ENCODE measurements around the gene SNX25.
A peak's percentile ranks its signal among the peaks of the same experiment; 100 is the strongest.

Gene SNX25

DNA sequence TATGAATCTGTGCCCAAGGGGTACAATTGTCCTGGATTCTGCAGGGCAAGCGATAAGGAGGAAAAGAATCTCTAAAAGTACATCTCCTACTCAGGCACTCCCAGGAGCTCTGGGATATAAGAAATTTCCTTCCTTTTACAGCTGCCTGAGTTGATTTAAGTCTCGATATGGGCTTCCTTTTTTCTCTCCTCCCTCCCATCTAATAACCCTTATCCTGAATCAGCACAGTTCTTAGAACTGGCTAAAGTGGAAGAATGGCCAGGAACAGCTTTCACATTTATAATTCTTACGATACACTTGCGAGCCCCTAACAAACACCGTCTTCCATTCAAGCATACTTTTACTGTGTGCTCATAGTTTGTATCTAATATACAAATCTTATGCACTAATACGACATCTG, 165.2 kb downstream of the SNX25 start:
- no peak for DNase-seq (ENCODE audit: low read depth, low spot score)

DNA sequence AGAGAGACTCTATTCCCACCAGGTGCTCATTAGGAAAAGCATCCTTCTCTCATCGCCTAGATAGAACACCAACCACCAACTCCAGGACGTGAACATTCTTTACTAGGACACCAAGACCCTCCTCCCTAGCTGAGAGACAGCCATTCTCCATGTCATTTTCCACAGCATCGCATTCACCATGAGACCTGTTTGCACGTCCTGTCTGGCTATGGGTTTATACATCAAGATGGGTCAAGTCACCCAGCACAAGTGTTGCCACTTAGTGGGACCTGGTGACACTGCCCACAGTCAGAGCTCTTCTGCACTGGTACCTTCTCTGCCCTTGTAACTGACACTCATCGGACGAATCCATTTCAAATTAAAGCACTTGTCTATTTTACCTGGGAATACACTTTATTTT, 168.9 kb downstream of the SNX25 start:
- DNase-seq (ENCODE audit: low read depth, low spot score): no peak

DNA sequence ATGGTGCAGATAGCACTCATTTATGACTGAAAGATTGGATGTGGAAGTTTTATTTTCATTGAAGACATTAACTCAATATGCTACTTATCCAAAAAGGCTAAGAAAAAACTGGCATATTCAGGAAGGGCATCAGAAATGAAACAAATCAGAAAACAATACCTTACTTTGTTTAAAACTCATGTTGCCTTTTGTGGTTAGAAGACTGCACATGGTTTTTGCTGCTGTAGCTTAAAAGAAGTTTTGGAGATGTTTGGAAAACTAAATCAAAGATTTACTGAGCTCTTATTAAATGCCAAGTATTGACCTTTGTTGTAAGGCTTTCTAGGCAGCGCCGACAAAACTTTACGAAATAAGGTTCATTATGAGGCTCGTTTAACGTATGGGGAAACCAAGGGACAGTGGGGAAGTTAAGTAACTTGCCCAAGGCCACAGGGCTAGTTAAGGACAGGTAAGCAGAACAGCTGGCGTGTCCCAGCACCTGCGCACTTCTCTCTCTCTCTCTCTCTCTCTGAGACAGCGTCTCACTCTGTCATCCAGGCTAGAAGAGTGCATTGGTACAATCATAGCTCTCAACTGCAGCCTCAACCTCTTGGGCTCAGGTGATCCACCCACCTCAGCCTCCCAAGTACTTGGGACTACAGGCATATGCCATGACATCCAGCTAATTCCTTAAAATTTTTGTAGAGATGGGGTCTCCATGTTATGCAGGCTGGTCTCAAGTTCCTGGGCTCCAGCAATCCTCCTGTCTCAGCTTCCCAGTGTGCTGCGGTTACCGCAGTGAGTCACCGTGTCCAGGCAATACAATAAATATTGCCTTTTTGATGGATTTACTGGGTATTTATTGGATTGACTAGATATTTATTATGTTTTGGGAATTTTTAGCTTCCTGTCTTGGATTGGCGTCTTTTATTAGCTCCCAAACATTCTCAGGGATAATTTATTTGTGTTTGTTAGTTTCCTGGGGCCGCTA, 170.2 kb downstream of the SNX25 start:
- no peak for DNase-seq (ENCODE audit: low read depth, low spot score)

DNA sequence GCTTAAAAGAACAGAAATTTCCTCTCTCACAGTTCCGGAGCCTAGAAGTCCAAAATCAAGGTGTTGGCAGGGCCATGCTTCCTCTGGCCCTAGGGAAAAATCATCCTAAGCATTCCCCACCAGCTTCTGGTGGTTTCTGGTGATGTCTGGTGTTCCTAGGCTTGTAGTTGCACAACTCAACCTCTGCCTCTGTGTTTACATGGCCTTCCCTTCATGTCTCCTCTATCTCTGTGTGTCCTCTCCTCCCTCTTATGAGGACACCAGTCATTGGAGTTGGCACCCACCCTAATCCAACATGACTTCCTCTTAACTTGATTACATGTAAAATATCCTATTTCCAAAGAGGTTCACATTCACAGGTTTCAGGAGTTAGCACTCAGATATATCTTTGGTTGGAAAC, 170.9 kb downstream of the SNX25 start:
- no peak for DNase-seq (ENCODE audit: low read depth, low spot score)

DNA sequence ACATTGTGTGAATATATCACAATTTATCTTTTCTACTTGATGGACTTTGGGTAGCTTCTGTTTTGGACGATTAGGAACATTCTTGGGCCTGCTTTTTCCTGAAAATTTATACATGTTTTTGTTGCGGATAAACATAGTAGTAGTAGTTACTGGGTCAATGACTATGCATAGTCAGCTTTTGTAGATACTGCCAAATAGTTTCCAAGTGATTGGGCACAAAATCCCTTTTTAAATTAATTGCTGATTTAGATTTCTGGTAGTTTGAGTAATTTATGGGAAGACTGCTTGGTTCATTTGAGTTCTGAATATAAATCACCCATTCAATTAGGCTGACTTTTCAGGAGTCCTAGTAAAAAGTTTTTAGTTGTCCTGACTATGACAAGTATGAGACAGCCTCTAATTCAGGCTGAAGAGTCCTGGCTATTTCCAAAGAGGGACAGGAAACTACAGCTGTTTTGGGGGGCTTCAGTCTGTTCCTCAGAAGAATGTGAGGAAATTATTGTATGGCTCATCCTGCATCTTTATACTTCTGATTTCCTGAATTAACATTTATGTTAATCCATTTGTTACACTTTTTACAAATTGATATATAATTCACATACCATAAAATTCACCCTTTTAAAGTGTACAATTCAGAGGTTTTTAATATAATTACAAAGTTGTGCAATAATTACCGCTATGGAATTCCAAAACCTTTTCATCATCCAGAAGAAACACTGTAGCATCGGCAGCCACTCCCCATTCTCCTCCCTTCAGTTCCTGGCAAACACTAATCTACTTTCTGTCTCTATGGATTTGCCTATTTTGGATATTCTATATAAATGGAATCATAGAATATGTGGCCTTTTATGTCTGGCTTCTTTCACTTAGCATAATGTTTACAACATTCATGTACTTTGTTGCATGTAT, 172.1 kb downstream of the SNX25 start:
- no peak for DNase-seq (ENCODE audit: low read depth, low spot score)

DNA sequence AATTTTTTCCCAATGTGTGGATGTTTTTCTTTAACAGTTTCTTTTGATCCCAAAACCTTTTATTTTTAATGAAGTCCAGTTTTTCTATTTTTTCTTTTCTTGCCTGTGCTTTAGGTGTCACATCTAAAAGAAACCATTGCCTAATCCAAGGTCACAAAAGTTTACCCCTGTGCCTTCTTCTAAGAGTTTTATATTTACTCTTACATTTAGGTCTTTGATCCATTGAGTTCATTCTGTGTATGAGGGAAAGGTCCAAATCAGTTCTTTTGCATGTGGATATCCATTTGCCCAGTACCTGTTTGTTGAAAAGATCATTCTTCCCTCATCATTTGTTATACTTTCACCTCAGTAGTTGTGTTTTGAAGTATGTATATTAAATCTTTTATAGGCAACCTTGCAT, 173.4 kb downstream of the SNX25 start:
- no peak for DNase-seq (ENCODE audit: low read depth, low spot score)

DNA sequence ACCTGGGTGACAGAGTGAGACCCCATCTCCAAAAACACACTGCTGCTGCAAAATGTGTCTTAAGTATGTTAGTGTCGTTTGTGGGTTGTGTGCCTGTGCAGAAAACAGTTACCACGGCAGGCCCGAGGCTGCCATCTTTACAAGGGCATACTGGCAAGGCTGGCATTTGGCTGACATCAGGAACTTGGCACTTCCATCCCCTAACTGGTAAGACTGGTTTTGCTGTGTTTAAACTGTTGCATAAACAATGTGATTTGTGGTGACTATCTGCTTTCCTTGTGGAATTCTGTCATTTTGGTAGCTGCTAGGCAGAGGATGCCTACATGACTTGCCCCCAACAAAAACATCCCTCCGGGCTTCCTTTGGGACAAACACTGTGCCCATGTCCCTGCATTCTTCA, 174.1 kb downstream of the SNX25 start:
- no peak for DNase-seq (ENCODE audit: low read depth, low spot score)

DNA sequence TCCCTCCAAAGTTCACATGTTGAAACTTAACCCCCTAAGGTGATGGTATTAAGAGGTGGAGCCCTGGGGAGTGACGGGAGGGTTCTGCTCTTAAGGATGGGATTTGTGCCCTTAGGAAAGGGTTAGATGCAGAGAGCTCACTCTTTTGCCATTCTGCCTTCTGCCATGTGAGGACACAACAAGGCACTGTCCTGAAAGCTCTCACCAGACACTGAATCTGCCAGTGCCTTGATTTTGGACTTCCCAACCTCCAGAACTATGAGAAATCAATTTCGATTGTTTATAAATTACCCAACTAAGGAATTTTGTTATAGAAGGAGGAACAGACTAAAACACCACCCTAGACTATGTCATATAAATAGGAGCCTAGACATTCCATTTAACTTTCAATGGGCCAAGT, 174.7 kb downstream of the SNX25 start:
- no peak for DNase-seq (ENCODE audit: low read depth, low spot score)

DNA sequence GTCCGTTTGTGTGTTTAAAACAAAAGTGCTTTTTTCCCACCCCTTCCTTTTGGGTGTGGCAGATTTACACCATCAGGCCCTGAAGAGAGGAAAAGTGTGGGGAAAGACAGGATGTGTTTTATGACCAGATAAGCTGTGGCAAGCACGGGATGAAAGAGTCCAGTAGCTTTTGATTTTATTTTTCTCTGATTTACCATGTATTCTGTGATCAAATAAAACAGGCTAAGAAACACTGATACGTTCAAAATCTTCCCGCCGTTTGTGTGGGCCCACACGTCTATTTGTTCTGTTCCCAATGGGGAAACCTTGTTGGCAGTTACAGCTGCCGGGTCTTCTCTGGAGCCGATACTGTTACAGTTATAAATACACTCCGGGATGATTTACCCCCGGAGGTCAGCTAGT, 175.5 kb downstream of the SNX25 start:
- DNase-seq (ENCODE audit: low read depth, low spot score): no peak

DNA sequence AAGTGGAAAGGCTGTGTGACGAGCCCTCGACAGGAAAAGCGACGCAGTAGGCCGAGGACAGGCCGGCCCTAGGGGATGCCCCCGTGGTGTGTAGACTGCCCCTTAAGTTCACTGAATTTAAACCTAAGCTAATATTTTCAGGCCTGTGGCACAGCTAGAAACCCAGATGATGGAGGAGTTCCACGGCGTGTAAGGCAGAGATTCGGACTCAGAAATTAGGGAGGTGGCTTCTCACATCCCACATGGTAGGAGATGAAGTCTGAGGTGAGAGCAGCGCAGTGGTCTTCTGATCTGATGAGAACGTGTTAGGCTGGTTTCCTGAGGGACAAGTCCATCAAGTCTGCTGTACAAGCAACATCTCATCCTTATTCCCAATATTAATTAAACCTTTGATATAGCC, 178.6 kb downstream of the SNX25 start:
- no peak for DNase-seq (ENCODE audit: low read depth, low spot score)

DNA sequence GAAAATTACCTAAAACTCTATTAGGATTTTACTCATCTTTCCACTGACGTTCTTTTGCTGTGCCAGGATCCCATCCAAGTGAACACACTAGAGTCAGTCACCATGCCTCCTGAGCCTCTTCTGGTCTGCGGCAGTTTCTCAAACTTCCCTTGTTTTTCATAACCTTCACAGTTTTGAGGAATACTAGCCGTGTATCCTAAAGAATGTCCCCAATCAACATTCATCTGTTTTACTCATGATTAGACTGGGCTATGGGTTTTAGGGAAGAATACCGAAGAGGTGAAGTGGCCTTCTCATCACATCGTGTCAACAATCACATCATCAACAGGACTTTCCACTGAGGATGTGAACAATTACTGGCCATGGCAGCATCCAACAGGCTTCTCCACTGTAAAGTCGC, 181.5 kb downstream of the SNX25 start:
- no peak for DNase-seq (ENCODE audit: low read depth, low spot score)

DNA sequence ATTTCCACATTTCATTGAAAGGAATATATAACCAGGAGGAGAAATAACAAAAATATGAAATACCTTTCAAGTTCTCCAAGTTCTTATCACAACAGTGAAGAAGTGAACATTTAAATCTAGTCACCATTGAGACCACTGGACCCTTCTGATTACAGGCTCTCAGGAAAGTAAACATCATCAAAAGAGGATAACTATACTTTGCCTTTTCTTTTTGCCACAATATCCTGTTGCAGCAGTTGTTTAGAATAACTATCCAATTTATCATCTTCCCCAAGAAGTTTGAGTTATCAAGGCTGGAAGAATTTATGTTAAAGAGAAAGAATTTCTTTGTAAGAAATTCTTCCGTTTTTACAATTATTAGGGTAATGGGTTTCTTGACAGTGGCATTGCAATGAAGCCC, 182.8 kb downstream of the SNX25 start:
- no peak for DNase-seq (ENCODE audit: low read depth, low spot score)

DNA sequence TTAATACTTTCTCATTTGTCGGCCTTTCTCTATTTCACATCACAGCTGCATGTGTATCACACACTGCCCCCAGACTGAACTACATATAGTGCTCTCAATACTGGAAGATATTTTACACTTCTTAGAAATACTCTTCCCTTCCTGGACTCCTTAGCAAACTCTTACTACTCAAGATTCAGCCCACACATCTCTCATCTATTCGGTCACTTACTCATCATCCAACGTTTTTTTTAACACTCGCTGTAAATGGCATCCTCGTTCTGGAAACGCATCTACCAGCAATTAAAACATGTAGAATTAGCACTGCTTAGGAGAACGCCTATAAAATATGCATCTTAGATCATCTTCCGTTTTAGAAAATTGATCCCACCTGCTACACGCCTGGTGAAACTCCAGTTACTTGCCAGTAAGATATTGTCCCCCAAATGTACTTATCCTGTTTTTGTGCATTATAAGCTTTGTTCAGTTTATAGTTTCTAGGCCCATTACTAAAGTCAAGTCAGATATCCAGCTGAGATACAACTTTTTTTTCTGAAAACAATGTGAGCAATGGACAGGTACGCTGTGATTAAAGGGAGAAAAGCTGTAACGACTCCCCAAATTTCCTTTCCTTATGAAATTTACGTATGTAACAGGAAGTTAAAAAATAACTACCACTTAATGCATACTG, 185.3 kb downstream of the SNX25 start:
- no peak for DNase-seq (ENCODE audit: low read depth, low spot score)

DNA sequence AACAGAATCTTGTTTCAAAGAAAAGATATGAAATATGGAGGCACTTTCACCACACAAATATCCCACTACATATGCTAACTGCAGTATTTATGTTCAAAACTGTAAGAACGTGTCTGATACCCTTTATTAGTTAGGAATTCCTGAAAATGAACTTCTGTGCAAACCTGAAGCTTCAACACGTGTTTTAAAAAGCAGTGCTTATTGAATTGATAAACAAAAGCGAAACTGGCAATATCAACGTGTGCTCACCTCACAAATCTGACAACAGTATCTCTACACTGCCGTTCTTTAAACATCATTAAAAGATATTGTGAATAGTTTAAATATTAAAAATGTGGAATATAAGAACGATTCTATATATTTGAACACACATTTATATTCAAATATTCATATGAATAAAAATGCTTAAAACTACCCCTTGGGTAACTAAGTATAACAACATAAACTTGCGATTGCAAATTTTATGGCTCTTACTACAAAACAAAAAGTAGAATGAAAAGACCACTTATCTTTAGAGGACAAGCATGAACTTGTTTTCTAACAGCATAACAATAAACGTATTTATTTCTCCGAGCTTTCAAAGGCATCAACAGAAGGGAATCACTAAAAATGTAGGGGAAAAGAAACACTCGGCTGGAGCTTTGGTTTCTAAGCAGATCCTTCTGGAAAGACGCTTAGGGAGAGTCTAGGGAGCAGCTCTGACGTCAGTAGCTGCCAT, 186.0 kb downstream of the SNX25 start, which contains the start of gene LRP2BP:
TSS of gene LRP2BP (minus strand) at position 687 of the 718 bp plus-strand sequence. CDS start 17,738 bp downstream, outside the sequence.
- DNase-seq (ENCODE audit: low read depth, low spot score): no peak

DNA sequence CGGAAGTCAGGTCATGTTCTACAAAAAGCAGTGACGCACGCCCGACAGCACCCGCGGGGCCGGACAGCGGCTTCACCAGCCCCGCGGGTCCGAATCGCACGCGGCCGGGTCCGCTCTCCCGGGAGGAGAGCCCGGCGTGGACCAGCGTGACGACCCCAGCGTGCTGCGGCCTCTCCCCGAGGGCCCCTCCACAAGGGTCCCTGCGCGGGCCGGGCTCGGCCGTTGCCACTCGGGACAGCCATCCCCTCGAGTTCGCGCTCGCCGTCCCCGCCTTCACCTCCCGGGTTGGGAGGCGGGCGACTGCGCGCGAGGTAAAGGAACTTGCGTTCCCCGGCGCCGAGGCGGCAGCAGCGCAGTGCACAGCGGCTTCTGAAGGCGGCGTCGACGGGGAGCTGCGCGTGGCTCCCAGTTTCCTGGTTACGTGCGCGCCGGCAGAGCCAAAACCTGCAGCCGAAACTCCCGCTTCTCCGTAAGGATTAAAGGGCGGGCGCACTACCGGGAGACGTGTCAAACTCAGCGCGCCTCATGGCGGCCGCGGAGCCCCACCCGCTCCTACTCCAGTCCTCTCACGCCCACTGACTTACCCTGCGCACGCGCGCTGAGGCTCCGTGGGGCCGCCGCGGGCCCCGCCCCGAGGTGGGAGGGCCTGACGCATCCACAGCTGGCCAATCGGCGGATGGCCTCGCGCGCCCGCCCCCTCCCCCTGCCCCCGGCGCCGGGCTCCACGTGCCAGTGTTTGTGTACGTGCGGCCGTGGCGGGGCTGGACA, 186.7 kb downstream of the SNX25 start:
- peak; percentile 93 for DNase-seq (ENCODE audit: low read depth, low spot score)

DNA sequence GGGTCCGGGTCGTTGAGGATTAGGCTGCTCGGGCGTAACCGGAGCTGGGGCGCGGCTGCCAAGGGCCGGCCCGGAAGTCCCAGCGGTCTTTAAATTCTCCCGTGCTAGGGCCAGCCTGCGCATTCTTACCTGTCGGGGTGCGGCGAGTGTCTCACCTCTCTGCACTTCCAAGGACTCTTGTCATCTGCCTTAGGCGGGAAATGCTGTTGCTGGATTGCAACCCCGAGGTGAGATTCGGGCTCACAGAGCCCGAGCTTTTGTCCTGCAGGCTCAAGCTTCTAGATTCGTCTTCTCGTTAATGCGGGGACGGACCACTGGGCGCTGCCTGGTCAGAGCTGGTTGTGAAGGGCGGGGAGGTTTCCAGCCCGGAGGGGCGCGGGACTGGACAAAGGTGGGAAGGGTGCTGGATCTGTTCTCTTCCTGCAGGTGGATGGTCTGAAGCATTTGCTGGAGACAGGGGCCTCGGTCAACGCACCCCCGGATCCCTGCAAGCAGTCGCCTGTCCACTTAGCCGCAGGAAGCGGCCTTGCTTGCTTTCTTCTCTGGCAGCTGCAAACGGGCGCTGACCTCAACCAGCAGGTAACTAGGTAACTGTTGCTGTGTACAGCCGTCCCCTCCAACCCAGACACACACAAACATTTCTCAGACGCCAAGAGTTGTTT, 187.5 kb downstream of the SNX25 start, which contains the start of gene ANKRD37:
TSS of gene ANKRD37 (plus strand) at position 118 of the 662 bp plus-strand sequence. CDS start at position 201, 83 bp downstream.
- no peak for DNase-seq (ENCODE audit: low read depth, low spot score)

DNA sequence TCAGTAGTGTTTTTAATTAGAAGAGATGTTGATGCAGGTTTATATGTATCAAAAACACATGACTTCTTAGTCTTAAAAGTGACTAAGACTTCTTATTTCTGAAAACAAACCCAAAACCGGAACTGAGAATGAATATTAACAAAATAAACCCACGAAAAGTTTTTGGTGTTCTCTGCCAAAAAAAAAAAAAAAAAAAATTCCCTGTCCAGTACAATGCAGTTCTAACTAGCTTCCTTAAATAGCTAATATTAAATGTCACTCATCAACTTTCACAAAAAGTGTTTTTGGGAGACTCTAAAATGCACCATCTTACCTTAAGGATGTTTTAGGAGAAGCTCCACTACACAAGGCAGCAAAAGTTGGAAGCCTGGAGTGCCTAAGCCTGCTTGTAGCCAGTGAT, 189.2 kb downstream of the SNX25 start:
- no peak for DNase-seq (ENCODE audit: low read depth, low spot score)

DNA sequence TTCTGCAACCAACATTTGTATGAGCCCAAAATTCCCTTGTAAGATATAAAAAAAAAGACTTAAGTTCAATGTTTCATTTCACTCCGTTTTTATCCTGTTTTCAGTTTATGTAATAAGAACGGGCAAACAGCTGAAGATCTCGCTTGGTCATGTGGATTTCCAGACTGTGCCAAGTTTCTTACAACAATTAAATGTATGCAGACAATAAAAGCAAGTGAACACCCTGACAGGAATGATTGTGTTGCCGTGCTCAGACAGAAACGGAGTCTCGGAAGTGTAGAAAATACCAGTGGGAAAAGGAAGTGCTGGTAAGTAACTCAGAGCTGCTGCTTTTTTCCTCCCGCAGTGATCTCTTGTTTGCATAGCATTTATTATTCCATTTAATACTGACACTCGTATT, 190.1 kb downstream of the SNX25 start:
- DNase-seq (ENCODE audit: low read depth, low spot score): no peak

DNA sequence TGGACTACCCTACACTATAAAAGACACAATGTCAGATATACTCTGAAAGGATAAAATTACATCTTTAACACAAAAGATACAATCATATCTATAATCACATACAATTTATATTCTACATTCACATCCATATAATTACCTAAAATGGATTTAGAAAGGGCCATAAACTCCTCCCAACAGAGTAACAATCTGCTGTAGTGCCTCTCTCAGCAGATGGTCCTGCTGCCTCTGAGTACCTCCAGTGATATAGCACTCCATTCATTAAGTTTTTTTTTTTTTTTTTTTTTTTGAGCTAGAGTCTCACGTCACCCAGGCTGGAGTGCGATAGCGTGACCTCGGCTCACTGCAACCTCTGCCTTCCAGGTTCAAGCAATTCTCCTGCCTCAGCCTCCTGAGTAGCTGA, 194.6 kb downstream of the SNX25 start:
- no peak for DNase-seq (ENCODE audit: low read depth, low spot score)
